SH-SY5Y (cell line): ENCODE data around the gene MPP2.

Source experiments
- GATA2 ChIP-seq: IDR thresholded peaks from 2 replicates; pipeline ENCODE4 v1.6.1; 2011; ENCODE audit warnings: mild to moderate bottlenecking, low read depth, low read length
- GATA3 ChIP-seq: IDR thresholded peaks from 2 replicates; pipeline ENCODE4 v1.6.1; 2011; ENCODE audit warnings: low read depth, mild to moderate bottlenecking, low read length, moderate library complexity

The MPP2 gene

DNA sequence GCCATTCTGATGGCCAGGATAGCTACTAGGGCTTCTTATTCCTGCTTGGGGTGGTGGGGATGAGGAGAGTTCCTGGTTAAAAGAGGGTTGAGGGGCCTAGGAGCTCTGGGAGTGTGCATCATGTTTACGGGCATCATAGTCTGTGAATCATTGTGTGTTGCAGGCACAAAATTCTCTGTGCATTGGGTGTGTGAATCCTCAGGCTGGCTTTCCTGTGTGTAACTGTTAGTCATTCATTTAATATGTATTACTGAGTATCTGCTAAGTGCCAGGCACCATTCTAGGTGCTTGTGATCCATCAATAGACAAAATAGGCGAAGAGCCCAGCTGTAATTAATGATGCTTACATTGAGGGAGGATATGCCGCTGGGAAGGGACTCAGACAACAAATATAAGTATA lies 29.1 kb upstream of the MPP2 start:
- TF ChIP-seq GATA2 (no peak), GATA3 (no peak)

GRCh38 chr17:43935926-43936261 lies 28.6 kb upstream of the MPP2 start:
- TF ChIP-seq GATA3 (no peak), GATA2 (no peak)

GRCh38 chr17:43935204-43935925 lies 28.0 kb upstream of the MPP2 start:
- TF ChIP-seq GATA3 (no peak), GATA2 (no peak)

DNA sequence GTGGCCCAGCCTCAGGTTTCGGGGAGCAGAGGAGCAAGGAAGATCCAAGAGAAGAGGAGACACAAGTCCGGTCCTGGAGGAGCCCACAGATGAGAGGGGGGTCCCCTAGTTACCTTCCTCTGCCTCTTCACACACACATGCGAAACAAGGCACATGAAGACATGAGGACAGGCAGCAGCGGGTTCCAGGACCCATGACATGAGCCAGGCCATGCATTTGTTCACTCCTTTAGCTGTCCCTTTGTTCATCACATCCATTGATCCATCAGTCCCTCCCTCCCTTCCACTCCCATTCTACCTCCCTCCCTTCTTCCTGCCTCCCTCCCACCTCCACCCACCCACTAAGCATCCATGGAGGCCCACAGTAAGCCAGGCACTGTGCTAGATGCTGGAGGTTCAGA lies 25.6 kb upstream of the MPP2 start:
- TF ChIP-seq GATA3 (no peak), GATA2 (no peak)

DNA sequence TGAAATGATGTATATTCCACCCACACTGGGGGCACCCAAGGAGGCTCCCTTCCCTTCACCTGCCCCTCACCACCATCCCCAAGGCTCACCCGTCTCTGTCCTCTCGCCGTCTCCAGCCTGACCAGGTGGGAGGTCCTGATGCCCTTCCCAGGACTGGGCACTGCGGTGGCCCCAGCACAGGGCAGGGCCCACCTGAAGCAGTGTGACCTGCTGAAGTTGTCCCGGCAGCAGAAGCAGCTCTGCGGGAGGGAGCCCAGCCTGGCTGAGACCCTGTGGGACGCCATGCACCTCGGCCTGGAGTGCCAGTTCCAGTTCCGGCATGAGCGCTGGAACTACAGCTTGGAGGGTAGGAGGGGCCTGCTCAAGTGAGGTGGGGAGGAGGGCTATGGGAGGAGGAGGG lies 25.0 kb upstream of the MPP2 start:
- TF ChIP-seq GATA2 (no peak), GATA3 (no peak)

DNA sequence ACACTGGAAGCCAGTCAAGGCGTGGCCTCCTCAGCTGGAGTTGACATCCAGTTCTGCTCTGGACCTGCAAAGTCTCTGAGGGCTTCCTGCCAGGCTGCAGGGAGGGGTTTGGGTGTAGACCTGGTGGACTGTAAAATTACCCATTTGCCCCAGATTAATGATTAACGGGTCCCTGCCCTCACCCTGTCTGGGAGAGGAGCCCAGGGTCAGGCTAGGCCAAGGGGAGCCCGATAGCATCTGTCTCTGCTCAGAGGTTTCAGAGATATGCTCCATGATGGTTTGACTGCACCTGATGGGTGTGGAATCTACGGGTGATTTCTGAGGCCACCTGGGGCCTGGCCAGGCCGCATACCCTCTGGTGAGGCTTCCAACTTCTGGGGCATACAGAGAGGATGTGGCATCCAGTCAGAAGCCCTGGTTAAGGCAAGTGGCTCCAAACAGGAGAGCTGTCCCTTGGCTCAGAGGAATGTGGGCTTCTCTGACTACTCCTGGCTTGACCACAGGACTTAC lies 23.8 kb upstream of the MPP2 start:
- TF ChIP-seq GATA2 (no peak), GATA3 (no peak)

- TF ChIP-seq GATA2 (no peak), GATA3 (no peak)
Observed at GRCh38 chr17:43928609-43929008, 21.3 kb upstream of the MPP2 start.

- TF ChIP-seq GATA2 (no peak), GATA3 (no peak)
Observed at GRCh38 chr17:43927060-43927864, 19.9 kb upstream of the MPP2 start.

- no peak for TF ChIP-seq GATA3
- TF ChIP-seq GATA2: no peak
Observed at GRCh38 chr17:43924558-43924957, 17.2 kb upstream of the MPP2 start.

DNA sequence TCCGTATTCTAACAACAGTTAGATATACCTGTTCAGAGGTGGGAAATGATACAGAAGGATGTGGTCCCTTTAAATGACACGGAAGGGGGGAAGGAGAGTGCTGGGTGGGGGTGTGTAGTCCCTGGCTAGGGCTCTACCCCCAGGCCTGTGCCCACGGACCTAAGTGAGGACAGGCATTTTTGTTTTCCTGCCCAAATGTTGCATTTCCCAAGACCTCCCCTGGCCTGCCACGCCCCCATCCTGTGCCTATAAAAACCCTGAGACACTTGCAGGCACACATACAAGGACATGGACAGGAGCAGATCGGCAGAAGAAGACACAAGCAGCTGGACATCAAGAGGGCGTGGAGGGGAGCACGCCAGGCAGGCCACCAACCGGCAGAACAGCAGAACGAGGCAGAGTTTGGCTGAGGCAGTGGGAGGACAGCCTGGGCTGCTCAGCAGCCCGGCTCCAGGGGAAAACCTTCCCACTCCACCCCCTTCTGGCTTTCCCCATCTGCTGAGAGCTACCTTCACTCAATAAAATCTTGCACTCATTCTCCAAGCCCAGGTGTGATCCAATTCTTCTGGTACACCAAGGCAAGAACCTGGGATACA lies 13.3 kb upstream of the MPP2 start:
- no peak for TF ChIP-seq GATA3
- no peak for TF ChIP-seq GATA2

DNA sequence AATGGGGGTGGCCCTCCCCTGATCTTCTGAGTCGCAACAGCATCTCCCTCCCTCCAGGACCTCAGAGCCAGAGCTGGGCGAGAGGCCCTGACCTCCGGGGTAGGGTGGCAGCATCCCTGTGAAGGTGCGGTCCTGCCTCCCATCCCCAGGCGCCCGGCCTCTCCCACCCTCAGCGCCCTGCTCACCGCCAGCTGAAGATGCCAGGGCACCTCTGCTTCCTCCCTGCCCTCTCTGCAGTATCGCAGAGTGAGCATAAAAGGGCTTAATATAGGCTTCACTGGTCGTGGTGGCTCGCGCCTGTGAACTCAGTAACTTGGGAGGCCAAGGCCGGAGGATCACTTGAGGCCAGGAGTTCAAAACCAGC lies 10.7 kb upstream of the MPP2 start:
- TF ChIP-seq GATA2 (no peak), GATA3 (no peak)

DNA sequence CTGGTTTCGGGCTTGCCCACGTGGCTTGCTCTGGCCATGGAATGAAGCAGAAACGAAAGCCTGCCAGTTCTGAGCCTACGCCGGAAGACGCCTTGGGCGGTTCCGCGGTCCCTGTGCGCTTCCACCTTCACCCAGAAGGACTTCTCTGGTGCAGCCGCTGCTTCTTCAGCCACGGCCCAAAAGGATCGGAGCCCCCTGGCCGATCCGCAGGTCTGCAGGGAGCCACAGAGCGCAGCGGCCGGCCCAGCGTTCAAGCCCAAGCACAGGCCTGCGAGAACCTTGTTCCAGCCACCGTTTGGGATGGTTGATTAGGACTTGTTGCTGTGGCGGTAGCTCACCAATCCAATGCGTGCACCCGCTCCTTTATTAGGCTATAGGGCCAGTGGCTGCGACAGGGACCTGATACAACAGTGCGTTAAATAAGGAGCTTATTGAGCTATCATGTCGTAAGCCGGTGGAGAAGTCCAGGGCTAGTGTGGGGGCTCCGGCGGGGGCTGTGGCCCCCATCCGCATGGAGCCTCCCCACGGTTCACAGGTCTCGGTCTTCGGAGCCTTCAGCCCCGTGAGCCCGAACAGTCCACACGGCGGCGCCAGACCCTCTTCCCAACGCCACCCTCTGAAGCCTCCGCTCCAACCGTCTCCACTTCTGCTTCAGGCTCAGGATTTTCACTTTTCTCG lies 10.2 kb upstream of the MPP2 start:
- no peak for TF ChIP-seq GATA3
- TF ChIP-seq GATA2: no peak

DNA sequence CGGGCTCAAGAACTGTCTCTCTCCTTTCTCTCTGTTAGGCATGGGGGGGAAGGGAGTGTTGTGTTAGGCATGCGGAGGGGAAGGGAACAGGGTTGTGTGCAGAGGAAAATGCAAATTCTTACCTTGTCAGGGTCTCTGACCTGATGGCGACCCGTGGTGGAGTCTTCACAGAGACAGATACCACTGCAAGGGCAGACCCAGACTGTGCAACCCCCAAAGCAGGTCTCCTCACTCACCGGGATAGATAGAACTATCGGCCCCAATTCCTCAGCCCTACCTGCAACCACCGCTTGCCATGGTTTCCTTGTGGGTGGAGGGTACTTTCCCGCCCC lies 9.6 kb upstream of the MPP2 start:
- TF ChIP-seq GATA2 (no peak), GATA3 (no peak)

- no peak for TF ChIP-seq GATA3
Observed at GRCh38 chr17:43916385-43916784, 9.0 kb upstream of the MPP2 start.

GRCh38 chr17:43915559-43915958 lies 8.2 kb upstream of the MPP2 start:
- TF ChIP-seq GATA2 (no peak), GATA3 (no peak)
